ENCODE data around the gene ABHD14A. TPM values are rescaled to one million over a fixed set of nuclear protein-coding genes. Genes with fewer than 3 reads are reported as not detected.

ABHD14A gene
- total RNA-seq, 4 donors from 2014 or later: 8.7 to 37.9 (median 29.9) TPM

DNA sequence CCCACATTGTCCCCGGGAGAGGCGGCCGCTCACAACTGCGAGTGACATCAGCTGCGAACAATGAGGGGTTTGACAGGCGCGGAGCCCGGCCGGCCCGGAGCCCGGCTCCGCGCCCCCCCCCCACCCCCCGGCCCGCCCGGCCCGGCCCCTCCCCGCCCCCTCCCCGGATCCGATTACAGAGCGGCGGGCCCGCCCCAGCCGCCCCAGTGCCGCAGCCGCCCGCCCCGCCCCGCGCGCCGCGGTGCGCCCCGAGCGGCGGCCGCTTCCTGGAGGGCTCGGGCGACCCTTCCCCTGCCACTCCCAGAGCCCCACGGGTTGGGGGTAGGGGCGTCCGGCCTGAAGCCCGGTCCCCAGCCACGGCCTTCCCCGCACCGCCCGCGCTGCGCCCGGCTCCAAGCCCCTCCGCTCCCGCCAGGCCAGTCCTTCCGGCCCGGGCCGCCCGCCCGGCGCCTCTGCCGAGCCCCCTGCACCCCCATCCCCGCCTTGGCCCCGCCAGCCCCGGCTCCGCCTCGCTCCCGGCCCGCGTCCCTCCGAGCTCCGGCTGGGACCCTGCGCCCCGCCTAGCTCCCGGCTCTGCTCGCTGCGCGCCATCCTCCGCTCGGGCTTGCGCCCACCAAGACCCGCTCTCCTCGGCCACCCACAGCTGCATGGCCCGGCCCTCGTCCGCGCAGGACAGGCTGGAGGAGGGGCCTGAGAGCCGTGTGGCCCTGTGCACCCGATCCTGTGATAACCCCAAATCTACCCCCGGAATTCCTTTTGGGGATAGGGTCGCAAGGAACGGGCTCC is 7.3 kb upstream of the ABHD14A start, which contains the start of gene PCBP4:
Gene PCBP4 (minus strand): TSS at position 71 of the 786 bp plus-strand sequence. CDS start 6,214 bp downstream, outside the sequence.
- in situ Hi-C loops (cut with MboI; ENCODE audit: low sequenced_read_pairs in 4 of 4): no loop called here
- H3K9me3 ChIP-seq: no peaks in the 10 kb centered on the region
- DNase-seq (peak; percentile 58 to 68), ATAC-seq (peak; percentile 55 to 63)
- H3K4me3 ChIP-seq: peak within 1 kb of the TSS; percentile 64 to 85 (median 78)
- TF ChIP-seq, protein P1, sequence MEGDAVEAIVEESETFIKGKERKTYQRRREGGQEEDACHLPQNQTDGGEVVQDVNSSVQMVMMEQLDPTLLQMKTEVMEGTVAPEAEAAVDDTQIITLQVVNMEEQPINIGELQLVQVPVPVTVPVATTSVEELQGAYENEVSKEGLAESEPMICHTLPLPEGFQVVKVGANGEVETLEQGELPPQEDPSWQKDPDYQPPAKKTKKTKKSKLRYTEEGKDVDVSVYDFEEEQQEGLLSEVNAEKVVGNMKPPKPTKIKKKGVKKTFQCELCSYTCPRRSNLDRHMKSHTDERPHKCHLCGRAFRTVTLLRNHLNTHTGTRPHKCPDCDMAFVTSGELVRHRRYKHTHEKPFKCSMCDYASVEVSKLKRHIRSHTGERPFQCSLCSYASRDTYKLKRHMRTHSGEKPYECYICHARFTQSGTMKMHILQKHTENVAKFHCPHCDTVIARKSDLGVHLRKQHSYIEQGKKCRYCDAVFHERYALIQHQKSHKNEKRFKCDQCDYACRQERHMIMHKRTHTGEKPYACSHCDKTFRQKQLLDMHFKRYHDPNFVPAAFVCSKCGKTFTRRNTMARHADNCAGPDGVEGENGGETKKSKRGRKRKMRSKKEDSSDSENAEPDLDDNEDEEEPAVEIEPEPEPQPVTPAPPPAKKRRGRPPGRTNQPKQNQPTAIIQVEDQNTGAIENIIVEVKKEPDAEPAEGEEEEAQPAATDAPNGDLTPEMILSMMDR (IDR thresholded peaks at IDR 0.05 in 4 of 5, conservative IDR thresholded peaks at IDR 0.05 in 1 of 5): no peak
- TF ChIP-seq POLR2A (IDR thresholded peaks at IDR 0.05): peak; percentile 73 to 81
- H3K27me3 ChIP-seq: no peaks in the 10 kb centered on the region
- H3K4me1 ChIP-seq: peaks cover 48 to 58% of the 10 kb centered on the region in 2 donors
- H3K36me3 ChIP-seq: no peaks in the 10 kb centered on the region
- peak within 1 kb of the TSS; percentile 90 to 100 (median 94) for H3K27ac ChIP-seq
- intact Hi-C loops (cut with DNase I; ENCODE audit: low total_unique reads): loop anchor here (5.0 kb wide), 1 partner anchor 1195 kb away; the partner anchor contains the start of gene PRKCD

DNA sequence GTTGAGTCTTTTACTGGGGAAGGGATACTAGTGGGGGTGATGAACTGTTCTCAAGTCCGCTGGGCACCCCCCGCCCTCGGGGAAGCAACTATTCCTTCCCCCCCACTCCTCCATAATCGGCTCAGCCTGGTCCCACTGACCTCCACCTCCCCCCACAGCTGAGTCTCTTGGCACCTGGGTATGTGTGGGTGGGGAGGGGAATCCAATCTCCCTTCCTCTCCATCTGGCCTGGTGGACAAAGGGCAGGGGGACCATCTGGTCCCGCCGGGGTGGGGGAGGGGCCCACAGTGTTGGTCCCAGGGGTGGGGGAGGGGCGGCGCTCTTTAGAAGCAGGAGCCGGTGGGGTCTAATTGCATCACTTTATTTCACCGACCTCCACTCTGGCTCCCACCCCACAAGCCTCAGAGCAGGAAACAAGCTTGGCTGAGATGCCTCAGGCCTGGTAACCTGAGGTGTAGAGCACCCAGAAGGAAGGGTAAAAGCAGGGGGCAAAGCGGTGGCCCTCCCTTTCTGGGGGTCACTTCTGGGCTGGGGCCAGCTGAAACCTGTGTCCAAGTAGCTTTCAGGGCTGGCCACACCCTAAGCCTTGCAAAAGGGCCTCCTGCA is 6.6 kb upstream of the ABHD14A start:
- DNase-seq (no peak), ATAC-seq (no peak)
- in situ Hi-C loops (cut with MboI; ENCODE audit: low sequenced_read_pairs in 4 of 4): no loop called here
- no peaks in the 10 kb centered on the region for H3K9me3 ChIP-seq
- intact Hi-C loops (cut with DNase I; ENCODE audit: low total_unique reads): loop anchor here (5.0 kb wide), 1 partner anchor 1194 kb away; the partner anchor contains the start of gene PRKCD
- H3K27me3 ChIP-seq: no peaks in the 10 kb centered on the region
- H3K36me3 ChIP-seq: no peaks in the 10 kb centered on the region
- H3K4me1 ChIP-seq: peaks cover 48 to 52% of the 10 kb centered on the region in 2 donors
- peak overlapping the region; percentile 90 to 100 (median 94) for H3K27ac ChIP-seq
- peak overlapping the region; percentile 51 to 85 (median 78) for H3K4me3 ChIP-seq
- no peak for TF ChIP-seq POLR2A (IDR thresholded peaks at IDR 0.05)
- TF ChIP-seq, protein P1 (IDR thresholded peaks at IDR 0.05 in 4 of 5, conservative IDR thresholded peaks at IDR 0.05 in 1 of 5): no peak

DNA sequence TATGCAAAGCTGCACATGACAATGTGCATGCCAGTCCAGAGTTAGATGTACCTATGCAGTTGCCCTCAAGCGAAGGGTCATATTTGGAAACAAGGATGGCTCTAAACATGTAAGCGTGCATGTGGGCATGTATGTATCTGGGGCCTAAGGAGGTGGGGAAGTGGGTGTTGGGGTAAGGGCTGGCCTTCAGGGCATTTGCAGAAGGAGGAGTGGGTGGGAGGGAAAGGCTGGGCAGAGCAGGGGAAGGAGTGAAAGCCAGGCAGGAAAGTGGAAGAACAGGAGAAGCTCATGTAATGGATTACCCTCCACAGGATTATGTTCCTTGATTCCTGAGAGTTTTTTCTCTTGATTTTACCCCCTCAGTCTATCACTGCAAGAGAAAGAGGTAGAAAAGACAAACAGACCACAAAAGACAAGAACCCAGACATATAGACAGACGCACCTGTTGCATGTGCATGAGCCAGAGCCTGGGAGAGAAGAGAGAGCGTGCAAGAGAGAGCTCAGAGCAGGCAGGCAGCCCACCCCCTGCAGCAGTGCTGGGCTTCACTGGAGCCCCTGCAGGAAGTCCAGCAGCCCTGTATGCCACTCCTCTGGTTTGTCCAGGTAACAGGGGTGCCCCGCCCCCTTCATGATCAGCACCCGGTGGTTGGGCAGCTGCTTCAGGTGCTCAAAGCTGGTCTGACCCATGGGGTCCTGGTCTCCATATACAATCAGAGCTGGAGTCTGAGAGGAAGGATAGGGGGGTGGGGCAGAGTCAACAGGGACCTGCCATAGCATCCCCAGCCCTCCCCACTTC is 5.8 kb upstream of the ABHD14A start:
- Histone ChIP-seq H3K36me3 (no peaks in the 10 kb centered on the region), H3K27ac (peak overlapping the region; percentile 90 to 100 (median 94)), H3K27me3 (no peaks in the 10 kb centered on the region), H3K4me1 (peaks cover 47 to 48% of the 10 kb centered on the region in 2 donors), H3K9me3 (no peaks in the 10 kb centered on the region), H3K4me3 (no peak overlapping the region)
- DNase-seq (no peak), ATAC-seq (no peak)
- intact Hi-C loops (cut with DNase I; ENCODE audit: low total_unique reads): loop anchor here (5.0 kb wide), 1 partner anchor 1193 kb away; the partner anchor contains the start of gene PRKCD
- TF ChIP-seq POLR2A (IDR thresholded peaks at IDR 0.05): no peak
- TF ChIP-seq, protein P1 (IDR thresholded peaks at IDR 0.05 in 4 of 5, conservative IDR thresholded peaks at IDR 0.05 in 1 of 5): no peak
- in situ Hi-C loops (cut with MboI; ENCODE audit: low sequenced_read_pairs in 4 of 4): no loop called here

DNA sequence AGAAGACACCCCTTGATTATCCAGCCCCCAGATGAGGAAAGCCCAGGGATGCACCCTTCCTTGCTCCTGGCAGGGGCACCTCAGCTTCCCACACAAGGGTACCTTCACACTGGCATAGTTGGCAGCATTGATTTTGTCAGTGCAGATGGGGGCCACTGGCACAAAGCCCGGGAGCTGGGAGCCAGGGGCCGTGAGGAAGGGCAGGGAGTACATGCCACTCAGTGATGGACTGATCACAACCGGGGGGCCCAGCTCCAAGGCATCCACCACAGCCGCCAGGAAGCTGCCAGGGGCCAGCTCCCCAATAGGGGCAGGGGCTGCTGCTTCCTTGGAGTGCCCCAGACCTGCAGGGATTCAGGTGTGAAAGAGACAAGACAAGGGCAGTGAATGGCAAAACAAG is 5.0 kb upstream of the ABHD14A start:
- H3K4me1 ChIP-seq: peaks cover 45 to 48% of the 10 kb centered on the region in 2 donors
- DNase-seq (no peak), ATAC-seq (no peak)
- H3K4me3 ChIP-seq: no peak overlapping the region
- in situ Hi-C loops (cut with MboI; ENCODE audit: low sequenced_read_pairs in 4 of 4) (no loop called here), intact Hi-C loops (cut with DNase I; ENCODE audit: low total_unique reads) (loop anchor here (5.0 kb wide), 2 partner anchors 1192 to 1388 kb away; partner anchors contain the start of gene PRKCD)
- peak overlapping the region; percentile 44 to 100 (median 56) for H3K27ac ChIP-seq
- H3K27me3 ChIP-seq: no peaks in the 10 kb centered on the region
- H3K9me3 ChIP-seq: no peaks in the 10 kb centered on the region
- TF ChIP-seq POLR2A (IDR thresholded peaks at IDR 0.05): no peak
- TF ChIP-seq, protein P1 (IDR thresholded peaks at IDR 0.05 in 4 of 5, conservative IDR thresholded peaks at IDR 0.05 in 1 of 5): no peak
- no peaks in the 10 kb centered on the region for H3K36me3 ChIP-seq
